GM18868 (cell line): Measurements from ENCODE around the gene KRT35.

Source experiments
- ATAC-seq: cut with Tn5 transposase; IDR thresholded peaks from one replicate; pipeline ENCODE4 v1.9.1; 2021; ENCODE audit warnings: mild to moderate bottlenecking, moderate library complexity; ENCODE audit not compliant: unreplicated experiment

The KRT35 gene

DNA sequence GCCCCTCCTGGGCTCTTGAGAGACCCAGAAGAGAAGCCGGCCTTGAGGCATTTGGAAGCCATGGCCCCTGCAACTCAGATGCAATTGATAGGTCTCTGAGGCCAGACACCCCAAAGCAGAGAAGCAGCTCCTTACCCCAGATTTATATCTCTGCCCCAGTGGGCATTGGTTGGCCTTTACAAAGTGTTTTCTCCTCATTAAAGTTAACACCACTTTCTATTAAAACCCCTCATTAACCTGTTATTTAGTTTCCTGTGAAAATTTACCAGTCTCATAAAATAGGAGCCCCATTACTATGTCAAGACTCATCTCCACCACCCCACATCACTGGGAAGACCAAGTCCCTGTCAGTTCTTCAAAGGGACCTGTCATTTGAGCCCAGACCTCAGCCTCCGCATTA is at the start of gene KRT35:
TSS of gene KRT35 (minus strand) at position 116 of the 400 bp plus-strand sequence. CDS start at position 62, 54 bp downstream.
- ATAC-seq, result no peak

DNA sequence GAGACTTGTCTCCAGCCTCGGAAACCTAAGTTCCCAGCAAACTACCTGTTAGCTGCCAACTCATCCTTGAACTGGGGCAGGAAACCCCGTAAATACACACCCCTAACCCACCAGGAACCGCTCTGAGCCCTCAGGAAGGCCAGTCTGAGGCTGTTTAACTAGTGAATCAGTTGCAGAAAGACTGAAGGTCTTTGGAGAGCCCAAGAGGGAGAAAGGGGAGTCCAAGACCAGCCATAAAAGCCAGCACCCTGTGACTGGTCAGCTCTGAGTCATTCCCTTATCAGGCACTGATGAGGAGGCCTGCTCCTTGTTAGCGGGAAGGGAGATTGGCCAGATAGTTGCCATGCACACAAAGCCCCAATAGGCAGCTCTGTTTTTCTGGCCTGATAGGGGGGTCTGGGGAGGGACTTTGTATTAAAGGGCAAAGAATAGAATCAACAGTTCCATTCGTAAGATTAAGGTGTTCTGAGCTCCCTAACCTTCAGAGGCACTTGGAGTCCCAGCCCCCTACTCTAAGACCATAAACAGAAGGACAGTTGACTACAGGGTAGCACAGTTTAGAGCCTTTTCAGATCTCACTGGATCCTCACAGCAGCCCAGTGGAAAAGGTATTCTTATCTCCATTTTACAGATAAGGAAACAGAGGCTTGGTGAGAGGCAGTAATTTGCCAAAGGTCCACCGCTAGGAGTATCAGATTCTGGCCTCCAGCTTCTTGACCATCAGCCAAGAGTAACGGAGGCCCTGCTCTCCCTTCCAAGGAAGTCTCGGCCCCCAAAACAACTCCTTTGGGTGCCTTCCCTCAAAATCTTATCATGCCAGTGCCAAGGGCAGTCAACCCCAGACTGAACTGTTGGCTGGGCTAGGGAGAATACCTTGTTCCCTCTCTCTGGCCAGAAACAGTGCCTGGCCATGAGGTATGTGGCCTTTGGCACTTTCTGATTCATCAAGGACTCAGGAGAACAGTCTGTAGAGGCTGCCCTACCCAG is 49.4 kb upstream of the KRT35 start:
- ATAC-seq, result no peak

DNA sequence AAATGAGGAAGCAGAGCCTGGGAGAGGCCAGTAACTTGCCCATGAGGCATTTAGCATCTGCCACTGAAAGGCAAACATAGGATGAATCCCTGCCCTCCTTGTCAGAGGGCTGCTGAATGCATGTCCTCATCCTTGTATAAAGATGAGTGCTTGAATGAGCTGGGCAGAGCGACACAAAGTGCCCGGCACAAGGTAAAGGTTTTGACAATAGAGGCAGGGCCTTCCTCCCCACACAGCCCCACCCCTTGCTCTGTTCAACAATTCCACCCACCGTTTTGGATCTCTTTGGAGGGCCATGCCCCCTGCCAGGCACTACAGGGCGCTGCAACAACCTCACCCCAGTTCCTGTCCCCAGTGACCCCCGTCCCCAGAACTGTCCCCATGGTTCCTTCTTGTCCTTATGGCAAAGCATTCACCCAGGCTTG is 48.6 kb upstream of the KRT35 start:
- no peak for ATAC-seq

DNA sequence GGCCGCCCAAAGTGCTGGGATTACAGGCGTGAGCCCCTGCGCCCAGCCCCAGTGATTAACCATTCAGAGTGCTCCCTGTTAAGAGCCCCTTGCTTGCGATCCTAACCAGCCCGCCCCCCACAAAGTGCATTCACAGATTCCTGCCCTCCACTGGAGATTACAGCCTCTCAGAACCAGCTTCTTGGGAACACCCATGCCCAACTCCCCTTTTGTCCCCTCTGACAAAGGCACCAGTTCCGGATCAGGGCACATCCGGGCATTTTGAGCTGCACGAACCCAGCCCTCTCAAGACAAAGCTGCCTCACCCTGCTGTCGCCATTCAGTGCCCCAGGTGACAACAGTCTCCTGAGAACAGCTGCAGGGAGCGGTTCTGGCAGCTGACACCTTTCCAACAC is 48.0 kb upstream of the KRT35 start:
- ATAC-seq, result no peak

DNA sequence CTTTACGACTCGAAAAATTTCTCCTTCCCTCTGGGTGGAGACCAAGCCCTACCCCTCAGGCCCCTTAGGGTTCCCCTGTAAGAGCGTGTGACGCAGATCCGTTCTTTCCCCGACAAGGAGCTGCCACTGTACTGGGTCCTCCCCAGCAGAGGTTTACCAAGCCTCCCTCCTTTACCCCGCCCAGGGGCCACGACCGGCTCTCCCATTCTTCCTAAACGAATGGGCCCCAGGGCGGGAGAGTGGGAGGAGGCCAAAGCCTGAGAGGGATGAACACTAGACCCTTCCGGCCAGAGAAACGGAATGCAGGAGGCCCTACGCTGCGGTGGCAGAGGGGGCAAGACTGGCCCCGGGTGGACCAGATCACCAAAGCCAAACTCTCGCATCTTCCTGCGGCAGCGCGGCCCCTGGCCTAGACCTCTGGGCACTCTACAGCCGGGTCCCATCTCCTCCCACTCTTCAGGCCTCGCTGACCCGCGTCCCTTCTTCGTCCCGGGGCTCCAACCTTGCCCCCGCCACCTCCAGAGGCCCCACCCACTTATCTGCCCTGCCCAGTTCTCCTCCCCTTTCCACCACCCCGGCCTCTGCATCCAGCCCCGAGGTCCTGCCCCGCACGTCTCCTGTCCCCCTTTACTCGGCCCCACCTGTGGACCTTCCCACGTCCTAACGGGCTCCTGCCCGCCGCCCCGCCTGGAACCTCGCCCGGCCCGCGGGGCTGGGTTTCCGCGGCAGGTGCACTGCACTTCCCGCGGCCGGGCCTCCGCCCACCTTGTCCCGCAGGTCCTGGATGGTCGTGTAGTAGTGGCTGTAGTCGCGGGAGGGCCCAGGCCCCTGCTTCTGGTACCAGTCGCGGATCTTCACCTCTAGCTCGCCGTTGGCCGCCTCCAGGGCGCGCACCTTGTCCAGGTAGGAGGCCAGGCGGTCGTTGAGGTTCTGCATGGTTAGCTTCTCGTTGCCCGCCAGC is 46.4 kb upstream of the KRT35 start:
- no peak for ATAC-seq

DNA sequence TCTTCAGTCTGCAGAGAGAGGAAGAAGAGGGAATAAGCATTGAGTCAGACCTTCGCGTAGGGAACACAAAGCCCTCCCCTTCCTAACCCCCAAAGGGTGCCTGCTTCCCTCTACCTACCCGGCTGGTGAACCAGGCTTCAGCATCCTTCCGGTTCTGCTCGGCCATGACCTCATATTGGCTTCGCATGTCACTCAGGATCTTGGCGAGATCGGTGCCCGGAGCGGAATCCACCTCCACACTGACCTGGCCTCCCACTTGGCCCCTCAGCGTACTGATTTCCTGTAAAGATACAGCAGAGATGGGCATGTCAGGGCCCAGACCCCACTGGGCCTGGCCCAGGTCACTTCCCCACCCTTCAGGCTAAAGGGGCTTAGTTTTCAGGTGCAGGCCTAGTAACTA is 43.3 kb upstream of the KRT35 start:
- ATAC-seq, result no peak

DNA sequence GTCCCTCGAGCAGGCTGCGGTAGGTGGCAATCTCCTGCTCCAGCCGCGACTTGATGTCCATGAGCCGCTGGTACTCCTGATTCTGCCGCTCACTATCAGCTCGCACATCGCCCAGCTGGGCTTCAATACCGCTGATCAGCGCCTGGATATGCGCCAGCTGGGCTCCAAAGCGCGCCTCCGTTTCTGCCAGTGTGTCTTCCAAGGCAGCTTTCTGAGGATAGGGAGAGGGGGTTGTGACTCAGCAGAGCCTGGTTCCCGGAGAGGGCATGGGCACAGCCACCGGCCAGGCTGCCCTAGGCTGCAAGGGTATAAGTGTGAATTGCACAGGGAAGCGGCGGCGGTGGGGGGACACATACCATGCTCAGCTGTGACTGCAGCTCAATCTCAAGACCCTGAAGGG is 42.8 kb upstream of the KRT35 start:
- ATAC-seq, result no peak

DNA sequence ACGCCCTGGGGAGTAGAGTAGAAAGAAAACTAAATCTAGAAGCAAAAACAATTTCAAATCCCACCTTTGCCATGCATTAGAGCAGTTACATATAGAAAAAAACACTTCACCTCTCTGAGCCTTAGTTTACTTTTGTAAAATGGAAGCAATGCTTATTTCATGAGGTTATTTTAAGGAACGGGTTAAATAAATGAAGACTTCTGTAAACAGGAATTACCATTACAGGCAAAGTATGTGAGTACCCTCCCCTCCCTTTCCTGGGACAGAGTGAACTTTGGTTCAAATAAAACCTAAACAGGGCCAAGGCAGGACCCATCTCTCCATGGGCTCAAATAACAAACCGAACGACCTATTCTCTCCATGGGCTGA is 42.3 kb upstream of the KRT35 start:
- no peak for ATAC-seq

DNA sequence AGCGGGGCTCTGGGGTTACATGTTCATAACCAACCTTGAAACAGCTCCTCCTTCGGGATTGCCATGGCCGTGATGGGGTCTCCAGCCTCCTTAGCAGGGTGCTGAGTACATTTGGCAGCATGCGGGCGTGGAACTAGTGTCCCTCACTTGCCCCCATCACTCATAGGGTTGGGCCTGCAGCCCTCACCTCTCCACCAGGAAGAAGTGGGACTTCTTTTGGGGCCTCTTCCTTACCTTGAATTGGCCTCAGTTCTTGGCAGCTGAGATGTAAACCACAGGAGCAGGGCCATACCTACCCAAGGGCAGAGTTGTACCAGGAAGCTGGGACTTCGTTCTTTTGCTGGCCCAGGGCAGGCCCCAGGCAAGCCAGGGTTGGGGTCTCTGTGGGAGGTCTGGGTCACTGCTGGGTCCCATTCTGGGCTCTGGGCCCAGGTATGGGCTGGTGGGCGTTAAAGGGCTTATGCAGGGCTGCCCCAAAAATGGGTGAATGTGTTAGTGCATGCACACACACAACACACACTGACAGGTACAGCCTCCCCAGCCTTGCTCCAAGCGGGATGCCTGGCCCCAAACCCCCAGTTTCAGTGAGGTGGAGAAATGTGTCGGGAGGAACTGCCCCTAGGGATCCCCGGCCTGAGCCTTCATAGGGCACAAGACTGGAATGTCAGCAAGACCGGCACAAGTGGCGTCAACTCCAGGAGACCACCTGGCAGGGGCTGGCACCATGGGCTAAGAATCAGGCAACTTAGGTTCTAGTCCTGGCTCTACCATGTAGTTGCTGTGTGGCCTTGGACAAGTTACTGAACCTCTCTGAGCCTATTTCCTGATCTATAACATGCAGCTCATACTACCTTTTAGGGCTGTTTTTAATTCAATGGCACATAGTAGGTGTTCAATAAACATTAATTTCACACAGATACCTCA is 41.6 kb upstream of the KRT35 start:
- no peak for ATAC-seq

DNA sequence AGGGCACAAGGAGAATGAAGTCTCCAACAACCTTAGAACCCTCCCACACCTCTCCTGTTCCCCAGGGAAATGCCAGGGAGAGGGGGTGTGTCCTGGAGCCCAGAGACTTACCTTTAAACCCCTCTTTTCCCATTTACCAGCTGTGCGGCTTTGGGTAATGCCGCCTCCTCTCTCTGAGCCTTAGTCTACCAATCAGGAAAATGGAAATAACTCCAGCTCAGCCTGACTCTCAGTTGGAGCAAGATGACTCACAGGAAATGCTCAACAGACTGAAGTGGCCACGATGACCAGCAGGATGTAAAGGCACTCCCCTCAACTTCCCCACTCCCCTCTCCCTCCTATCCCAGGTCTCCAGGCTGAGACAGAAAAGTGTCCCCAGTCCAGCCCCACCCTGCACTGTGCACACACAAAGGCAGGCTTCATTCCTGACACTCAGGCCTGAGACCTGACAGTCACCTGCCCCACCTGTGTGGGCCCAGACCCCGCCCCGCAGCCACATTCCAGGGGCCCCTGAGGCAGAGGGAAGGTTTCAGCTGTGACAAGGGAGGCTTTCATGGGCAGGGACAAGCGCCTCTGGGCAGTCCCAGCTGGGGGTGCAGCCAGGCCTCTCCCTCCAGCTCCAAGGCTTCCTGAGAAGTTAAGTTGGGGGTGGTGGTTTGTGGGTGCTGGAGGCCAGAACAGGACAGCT is 40.8 kb upstream of the KRT35 start:
- ATAC-seq, result no peak

DNA sequence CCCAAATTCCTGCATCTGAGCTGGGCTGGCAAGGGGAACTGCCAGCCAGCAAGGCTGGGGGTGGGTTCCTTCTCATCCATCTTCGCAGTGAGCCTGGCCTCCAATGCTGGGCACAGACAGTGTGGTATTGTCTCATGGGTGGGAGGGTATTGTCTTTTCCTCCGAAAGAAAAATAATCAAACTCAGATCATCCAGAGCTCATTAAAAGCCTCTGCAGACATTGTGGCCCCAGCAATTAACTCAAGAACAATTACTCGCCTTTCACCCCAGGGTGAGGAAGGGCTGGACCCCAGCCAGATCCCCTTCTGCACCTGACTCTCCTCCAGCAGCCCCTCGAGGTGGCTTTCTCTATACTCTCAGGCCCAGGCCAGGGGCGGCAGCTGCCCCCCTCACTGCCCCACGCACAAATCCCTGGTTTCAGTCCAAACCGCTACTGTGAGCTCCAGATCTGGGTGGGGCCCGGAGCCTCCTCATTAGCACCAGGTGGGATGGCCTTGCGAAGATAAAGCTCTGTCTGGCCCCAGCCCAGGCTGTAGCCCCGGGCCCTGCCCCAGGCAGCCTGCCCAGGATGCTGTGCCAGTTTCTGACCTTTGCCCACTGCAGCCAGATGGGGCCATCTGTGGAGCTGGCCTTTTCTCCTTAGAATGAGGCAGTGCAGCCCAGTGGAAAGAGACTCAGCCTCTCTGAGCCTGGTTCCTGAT is 40.0 kb upstream of the KRT35 start:
- no peak for ATAC-seq

DNA sequence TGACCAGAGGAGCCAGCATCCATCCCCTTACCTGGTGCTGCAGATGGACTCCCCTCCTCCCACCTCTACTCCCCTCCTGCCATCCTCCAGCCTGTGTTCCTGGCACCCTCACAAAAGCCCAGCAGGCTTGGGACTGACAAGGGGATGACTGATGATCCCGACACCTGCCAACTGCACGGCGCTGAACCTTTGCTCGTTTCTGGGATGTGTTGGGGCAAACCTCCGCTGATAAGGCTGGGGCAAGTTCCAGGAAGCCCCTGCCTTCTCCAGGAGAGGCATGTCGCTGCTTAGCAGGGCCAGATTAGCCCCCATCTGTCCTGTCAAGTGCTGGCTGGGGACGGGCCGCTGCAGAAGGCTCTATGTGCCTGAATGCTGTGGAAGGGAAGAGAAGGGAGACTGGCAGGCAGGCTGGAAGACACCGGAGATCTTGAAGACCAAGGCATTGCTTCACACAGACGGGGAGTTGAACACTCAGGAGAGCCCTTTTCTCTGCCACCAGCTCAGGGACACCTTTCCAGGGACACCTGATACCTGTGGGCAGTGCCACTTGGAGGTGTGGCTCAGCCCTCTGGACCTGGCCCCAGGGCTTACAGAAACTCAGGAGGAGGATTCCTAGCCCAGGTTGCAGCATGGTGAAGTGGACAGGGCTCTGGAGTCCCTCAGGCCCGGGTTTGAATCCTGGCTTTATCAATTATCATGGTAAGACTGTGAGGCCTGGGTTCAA is 38.7 kb upstream of the KRT35 start:
- no peak for ATAC-seq

DNA sequence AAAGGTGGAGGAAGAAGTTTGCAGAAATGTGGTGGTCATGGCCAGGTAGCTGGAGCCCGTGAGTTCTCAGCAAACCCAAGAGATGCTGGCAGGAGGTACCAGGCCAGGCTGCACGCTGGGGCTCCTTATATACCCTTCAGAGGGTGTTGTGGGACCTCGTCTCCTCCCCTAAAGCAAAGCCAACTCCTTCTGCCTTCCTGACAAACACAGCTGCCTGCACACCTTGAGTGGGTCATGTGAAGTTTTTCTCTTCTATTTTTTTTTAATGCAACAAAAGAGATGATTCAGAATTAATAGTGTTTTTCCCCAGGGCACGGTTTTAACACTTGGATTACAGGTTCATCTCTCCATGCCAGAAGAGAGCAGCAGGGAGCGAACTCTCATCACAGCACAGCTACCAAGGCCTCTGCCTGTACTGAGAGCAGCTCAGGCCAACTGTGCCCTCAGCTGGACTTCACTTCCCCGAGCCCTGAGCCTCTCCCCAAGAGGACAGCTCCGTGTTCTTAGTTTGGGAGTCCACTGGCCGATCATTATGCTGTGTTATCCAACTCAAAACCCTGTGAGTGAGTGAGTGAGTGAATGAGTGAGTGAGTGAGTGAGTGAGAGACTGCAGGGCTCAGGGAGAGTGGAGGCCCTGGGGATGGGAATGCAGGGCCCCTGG is 38.0 kb upstream of the KRT35 start, which contains the start of gene KRT15:
TSS of gene KRT15 (minus strand) at position 102 of the 661 bp plus-strand sequence. CDS start at position 39, 63 bp downstream.
- no peak for ATAC-seq

DNA sequence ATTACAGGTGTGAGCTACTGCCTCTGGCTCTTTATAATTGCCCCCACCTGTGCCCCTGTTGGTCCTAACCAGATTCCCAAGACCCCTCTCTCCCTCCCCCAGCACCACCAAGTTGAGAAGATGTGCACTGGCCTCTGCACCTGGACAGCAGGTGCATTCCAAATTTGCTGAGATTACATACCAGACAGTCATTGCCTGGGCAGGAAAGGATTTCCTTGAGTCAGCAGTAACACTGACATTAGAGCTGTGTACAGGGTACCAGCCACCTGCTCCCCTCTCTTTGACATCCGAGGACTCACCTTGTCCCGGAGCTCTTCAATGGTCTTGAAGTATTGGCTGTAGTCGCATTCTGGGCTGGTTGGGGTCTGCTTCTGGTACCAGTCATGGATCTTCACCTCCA is 37.1 kb upstream of the KRT35 start:
- no peak for ATAC-seq

DNA sequence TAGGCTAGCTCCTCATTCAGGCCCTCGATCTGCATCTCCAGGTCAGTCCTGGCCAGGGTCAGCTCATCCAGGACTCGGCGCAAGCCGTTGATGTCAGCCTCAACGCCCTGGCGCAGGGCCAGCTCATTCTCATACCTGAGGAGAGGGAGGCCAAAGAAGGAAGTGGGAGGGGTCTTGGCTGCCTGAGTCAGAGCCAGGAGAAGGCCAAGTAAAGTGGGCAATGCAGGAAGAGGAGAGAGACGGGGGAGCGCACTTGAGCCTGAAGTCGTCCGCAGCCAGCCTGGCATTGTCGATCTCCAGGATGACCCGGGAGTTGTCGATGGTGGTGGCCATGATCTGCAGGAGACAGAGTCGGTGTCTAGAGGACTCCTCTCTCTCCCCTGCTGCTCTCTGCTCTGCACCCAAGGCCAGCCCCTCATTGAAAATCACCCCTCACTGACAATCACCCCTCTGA is 35.9 kb upstream of the KRT35 start:
- no peak for ATAC-seq

DNA sequence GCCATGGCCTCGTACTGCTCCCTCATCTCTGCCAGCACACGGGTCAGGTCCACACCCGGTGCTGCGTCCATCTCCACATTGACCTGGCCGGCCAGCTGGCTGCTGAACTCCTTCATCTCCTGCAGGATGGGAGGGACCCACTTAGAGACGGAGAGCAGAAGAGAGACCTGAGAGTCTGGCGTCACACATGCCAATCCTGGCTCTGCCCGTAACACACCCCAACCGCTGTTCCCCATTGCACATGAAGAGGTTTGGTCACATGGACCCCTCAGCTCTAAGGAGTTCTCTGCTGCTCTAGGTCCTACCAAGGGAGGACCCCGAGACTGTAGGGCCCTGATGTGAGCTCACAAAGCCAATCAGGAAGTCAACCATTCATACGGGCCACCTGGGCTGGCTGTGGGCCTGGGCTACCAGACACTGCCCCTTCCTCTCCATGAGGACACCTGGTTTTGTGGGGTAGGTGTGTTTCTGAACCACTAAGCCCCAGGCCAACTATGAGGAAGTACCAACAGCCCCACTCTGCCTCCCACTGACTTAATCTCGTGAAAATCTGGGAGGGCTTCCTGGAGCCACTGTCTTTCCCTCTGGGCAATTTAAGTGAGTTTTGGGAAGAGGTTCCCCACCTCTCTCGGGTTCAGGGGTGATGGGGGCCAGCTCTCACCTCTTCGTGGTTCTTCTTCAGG is 35.3 kb upstream of the KRT35 start:
- no peak for ATAC-seq

DNA sequence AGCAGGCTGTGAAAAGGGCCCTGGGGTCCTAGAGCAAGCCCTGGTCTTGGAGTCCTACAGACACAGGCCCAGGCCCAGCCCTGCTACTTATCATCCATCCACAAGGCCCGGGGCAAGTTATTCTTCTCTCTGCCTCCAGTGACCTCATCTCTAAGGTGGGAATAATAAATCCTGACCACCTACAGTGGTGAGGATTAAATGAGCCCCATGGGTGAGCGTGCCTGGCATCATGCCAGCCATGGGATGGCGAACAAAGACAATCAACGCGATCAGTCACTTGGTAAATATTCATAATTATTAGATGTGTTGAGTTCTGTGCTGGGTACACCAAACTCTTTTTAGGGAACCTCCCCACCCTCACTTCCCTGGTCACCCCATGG is 32.2 kb upstream of the KRT35 start:
- ATAC-seq, result no peak
